ENCODE results near the gene STPG4. TPM values are rescaled to one million over a fixed set of nuclear protein-coding genes. Genes with fewer than 3 reads are reported as not detected.

Gene STPG4
- total RNA-seq, 3 donors from 2014 or later: 0.32 TPM; not detected in 2

- H3K4me1 ChIP-seq: peaks cover 9 to 11% of the 10 kb centered on the region in 2 donors
These were observed 113.0 kb downstream of the STPG4 start for GRCh38 chr2:47041891-47042684.

GRCh38 chr2:47041063-47041462, 114.0 kb downstream of the STPG4 start:
- Histone ChIP-seq H3K36me3 (no peaks in the 10 kb centered on the region), H3K27me3 (no peaks in the 10 kb centered on the region), H3K4me3 (no peak overlapping the region), H3K9me3 (no peaks in the 10 kb centered on the region), H3K27ac (peak overlapping the region; percentile 64 to 70), H3K4me1 (peaks cover 9 to 11% of the 10 kb centered on the region in 2 donors)
- DNase-seq (ENCODE audit: low spot score in 2 of 2): no peak
- intact Hi-C loops (cut with DNase I; ENCODE audit: low total_unique reads): no loop called here
- no peak for TF ChIP-seq POLR2A (IDR thresholded peaks at IDR 0.05)
- TF ChIP-seq CTCF (IDR thresholded peaks at IDR 0.05): no peak
- no peak for TF ChIP-seq POLR2AphosphoS5 (IDR thresholded peaks at IDR 0.05)

More at GRCh38 chr2:47041891-47042684, 113.0 kb downstream of the STPG4 start:
- H3K36me3 ChIP-seq: no peaks in the 10 kb centered on the region
- TF ChIP-seq POLR2A (IDR thresholded peaks at IDR 0.05): no peak
- no peak for TF ChIP-seq CTCF (IDR thresholded peaks at IDR 0.05)
- no peak for TF ChIP-seq POLR2AphosphoS5 (IDR thresholded peaks at IDR 0.05)
- no peaks in the 10 kb centered on the region for H3K27me3 ChIP-seq
- no peaks in the 10 kb centered on the region for H3K9me3 ChIP-seq
- H3K27ac ChIP-seq: peak overlapping the region; percentile 85 to 91
- no peak for DNase-seq (ENCODE audit: low spot score in 2 of 2)
- H3K4me3 ChIP-seq: no peak overlapping the region
- intact Hi-C loops (cut with DNase I; ENCODE audit: low total_unique reads): no loop called here

GRCh38 chr2:47040651-47041050, 114.5 kb downstream of the STPG4 start:
- no peak for DNase-seq (ENCODE audit: low spot score in 2 of 2)
- no peak overlapping the region for H3K4me3 ChIP-seq
- peak overlapping the region; percentile 64 to 70 for H3K27ac ChIP-seq
- no peaks in the 10 kb centered on the region for H3K9me3 ChIP-seq
- H3K27me3 ChIP-seq: no peaks in the 10 kb centered on the region
- intact Hi-C loops (cut with DNase I; ENCODE audit: low total_unique reads): no loop called here
- H3K4me1 ChIP-seq: peaks cover 9 to 12% of the 10 kb centered on the region in 2 donors
- TF ChIP-seq POLR2A (IDR thresholded peaks at IDR 0.05): no peak
- TF ChIP-seq CTCF (IDR thresholded peaks at IDR 0.05): no peak
- TF ChIP-seq POLR2AphosphoS5 (IDR thresholded peaks at IDR 0.05): no peak
- no peaks in the 10 kb centered on the region for H3K36me3 ChIP-seq

- Histone ChIP-seq H3K27ac (peak overlapping the region; percentile 64 to 70), H3K4me3 (no peak overlapping the region), H3K9me3 (no peaks in the 10 kb centered on the region), H3K36me3 (no peaks in the 10 kb centered on the region), H3K4me1 (peaks cover 9 to 17% of the 10 kb centered on the region in 2 donors), H3K27me3 (no peaks in the 10 kb centered on the region)
- no peak for DNase-seq (ENCODE audit: low spot score in 2 of 2)
- intact Hi-C loops (cut with DNase I; ENCODE audit: low total_unique reads): no loop called here
- TF ChIP-seq POLR2A (IDR thresholded peaks at IDR 0.05) (no peak), POLR2AphosphoS5 (IDR thresholded peaks at IDR 0.05) (no peak), CTCF (IDR thresholded peaks at IDR 0.05) (no peak)
These were observed 115.1 kb downstream of the STPG4 start for GRCh38 chr2:47039913-47040562.

GRCh38 chr2:47039489-47039870, 115.6 kb downstream of the STPG4 start:
- TF ChIP-seq CTCF (IDR thresholded peaks at IDR 0.05) (no peak), POLR2AphosphoS5 (IDR thresholded peaks at IDR 0.05) (no peak), POLR2A (IDR thresholded peaks at IDR 0.05) (no peak)
- Histone ChIP-seq H3K4me3 (no peak overlapping the region), H3K36me3 (no peaks in the 10 kb centered on the region), H3K4me1 (peaks cover 9 to 23% of the 10 kb centered on the region in 2 donors), H3K27ac (peak overlapping the region; percentile 64 to 70), H3K27me3 (no peaks in the 10 kb centered on the region), H3K9me3 (no peaks in the 10 kb centered on the region)
- DNase-seq (ENCODE audit: low spot score in 2 of 2): no peak
- intact Hi-C loops (cut with DNase I; ENCODE audit: low total_unique reads): no loop called here

Data from breast epithelium (tissue), 4 donors.